ENCODE results near the gene CACNA2D4.

The CACNA2D4 gene

DNA sequence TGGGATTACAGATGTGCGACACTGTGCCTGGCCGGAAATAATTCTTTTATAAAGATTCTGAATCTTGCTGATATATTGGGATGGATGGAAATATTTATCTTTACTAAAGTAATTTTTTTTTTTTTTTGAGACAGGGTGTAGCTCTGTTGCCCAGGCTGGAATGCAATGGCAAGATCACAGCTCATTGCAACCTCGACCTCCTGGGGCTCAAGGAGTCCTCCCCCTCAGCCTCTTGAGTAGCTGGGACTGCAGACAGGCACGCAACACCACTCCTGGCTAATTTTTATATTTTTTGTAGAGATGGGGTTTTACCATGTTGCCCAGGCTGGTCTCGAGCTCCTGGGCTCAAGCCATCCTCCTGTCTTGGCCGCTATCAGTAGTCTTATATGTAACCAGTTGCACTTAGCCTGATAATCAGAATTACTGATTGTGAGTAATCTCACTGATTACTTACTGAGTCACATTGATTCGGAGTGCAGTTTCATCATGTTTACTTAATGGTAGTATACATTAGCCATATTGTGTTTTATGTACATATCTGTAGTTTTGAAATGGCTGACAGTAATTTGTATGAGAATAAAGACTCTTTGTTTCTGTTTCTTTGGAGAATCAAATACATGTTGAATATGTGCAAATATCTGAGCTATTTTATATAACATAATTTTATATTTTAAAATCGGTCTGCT lies 148.5 kb downstream of the CACNA2D4 start:
- no peak overlapping the region for H3K4me3 ChIP-seq (ENCODE audit: low read depth in 1 of 2, low read length in 2 of 2)
- no peaks in the 10 kb centered on the region for H3K9me3 ChIP-seq (ENCODE audit: control insufficient read depth in 1 of 2, low read length in 2 of 2)
- no peaks in the 10 kb centered on the region for H3K27me3 ChIP-seq (ENCODE audit: low read depth, low read length)
- peaks cover 6 to 7% of the 10 kb centered on the region in 2 donors for H3K36me3 ChIP-seq (ENCODE audit: control insufficient read depth in 1 of 2, insufficient read depth in 2 of 2, low read length in 2 of 2)
- no peaks in the 10 kb centered on the region for H3K4me1 ChIP-seq (ENCODE audit: control insufficient read depth in 1 of 2, insufficient read depth in 2 of 2, low read length in 2 of 2)
- H3K27ac ChIP-seq (ENCODE audit: low read length): no peak overlapping the region

DNA sequence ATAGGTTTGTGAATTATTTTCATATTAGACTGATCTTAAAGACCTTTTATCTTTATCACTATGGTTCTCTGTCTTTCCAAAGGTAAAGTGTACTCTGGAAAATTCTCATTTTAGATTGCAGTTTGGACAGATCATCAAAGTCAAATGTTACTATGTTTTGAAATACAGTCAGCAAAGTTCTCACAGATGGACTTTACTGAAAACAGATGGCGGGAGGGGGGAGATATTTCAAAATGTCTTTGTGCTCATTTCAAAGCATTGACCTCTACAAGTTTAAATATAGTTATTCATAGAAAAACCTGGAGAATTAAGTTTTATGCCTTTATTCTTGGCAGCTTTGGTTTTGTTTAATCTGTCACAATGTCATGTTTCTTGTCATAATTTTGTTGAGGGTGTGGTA lies 149.8 kb downstream of the CACNA2D4 start:
- Histone ChIP-seq H3K36me3 (ENCODE audit: control insufficient read depth in 1 of 2, insufficient read depth in 2 of 2, low read length in 2 of 2) (peaks cover 6 to 7% of the 10 kb centered on the region in 2 donors), H3K4me1 (ENCODE audit: control insufficient read depth in 1 of 2, insufficient read depth in 2 of 2, low read length in 2 of 2) (no peaks in the 10 kb centered on the region), H3K27ac (ENCODE audit: low read length) (no peak overlapping the region), H3K9me3 (ENCODE audit: control insufficient read depth in 1 of 2, low read length in 2 of 2) (no peaks in the 10 kb centered on the region), H3K4me3 (ENCODE audit: low read depth in 1 of 2, low read length in 2 of 2) (no peak overlapping the region), H3K27me3 (ENCODE audit: low read depth, low read length) (no peaks in the 10 kb centered on the region)

DNA sequence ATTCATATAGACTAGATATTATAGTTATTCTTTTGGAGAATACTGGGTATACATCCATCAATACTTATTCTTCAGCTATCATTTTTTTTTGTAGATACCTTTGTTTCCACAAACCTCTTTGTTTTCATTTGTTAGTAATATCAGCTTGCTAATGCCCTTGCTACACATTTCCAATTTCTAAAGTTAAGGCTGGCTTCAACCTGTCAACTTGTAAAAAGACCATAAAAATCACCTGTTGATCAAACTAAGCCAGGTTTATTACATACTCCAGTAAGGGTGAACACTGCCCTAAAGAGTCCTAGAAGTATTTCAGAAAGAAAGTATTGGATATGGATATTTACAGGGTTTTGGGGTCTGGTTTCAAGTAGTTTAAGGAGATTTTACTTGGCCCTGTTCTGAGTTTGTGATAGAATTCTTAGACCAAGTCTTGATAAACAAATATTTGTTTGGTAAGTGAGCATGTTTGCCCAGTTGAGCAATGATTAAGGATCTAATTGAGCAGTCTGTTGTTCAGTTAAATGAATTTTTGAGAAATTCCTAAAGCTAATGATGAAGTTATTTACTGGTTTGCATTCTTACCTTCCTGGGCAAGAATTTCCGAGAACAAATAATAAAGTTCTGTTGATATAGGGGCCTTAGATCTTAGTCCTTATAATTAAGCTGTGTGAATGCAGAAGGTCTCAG lies 150.9 kb downstream of the CACNA2D4 start:
- Histone ChIP-seq H3K4me1 (ENCODE audit: control insufficient read depth in 1 of 2, insufficient read depth in 2 of 2, low read length in 2 of 2) (no peaks in the 10 kb centered on the region), H3K9me3 (ENCODE audit: control insufficient read depth in 1 of 2, low read length in 2 of 2) (no peaks in the 10 kb centered on the region), H3K4me3 (ENCODE audit: low read depth in 1 of 2, low read length in 2 of 2) (no peak overlapping the region), H3K36me3 (ENCODE audit: control insufficient read depth in 1 of 2, insufficient read depth in 2 of 2, low read length in 2 of 2) (no peaks in the 10 kb centered on the region), H3K27ac (ENCODE audit: low read length) (no peak overlapping the region), H3K27me3 (ENCODE audit: low read depth, low read length) (no peaks in the 10 kb centered on the region)

DNA sequence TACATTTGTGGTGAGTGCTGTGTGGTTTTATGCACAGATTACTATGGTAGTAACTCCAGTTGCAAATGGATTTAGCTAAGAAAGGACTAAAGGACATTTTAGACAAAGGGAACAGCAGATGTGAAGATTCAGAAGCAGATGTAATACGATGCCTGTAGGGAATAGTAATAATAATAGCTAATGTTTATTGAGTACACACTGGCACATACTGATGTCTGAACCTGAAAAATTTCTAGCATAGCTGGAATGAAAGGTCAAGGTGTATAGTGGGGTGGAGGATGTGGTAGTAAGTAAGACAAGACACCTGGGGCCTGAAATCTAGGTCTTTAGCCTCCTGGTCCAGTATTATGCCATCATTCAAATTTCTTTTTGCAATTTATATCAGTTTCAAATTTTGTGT lies 152.3 kb downstream of the CACNA2D4 start:
- no peaks in the 10 kb centered on the region for H3K27me3 ChIP-seq (ENCODE audit: low read depth, low read length)
- no peak overlapping the region for H3K27ac ChIP-seq (ENCODE audit: low read length)
- no peak overlapping the region for H3K4me3 ChIP-seq (ENCODE audit: low read depth in 1 of 2, low read length in 2 of 2)
- no peaks in the 10 kb centered on the region for H3K36me3 ChIP-seq (ENCODE audit: control insufficient read depth in 1 of 2, insufficient read depth in 2 of 2, low read length in 2 of 2)
- H3K4me1 ChIP-seq (ENCODE audit: control insufficient read depth in 1 of 2, insufficient read depth in 2 of 2, low read length in 2 of 2): peaks cover 0 to 7% of the 10 kb centered on the region in 2 donors
- H3K9me3 ChIP-seq (ENCODE audit: control insufficient read depth in 1 of 2, low read length in 2 of 2): no peaks in the 10 kb centered on the region

DNA sequence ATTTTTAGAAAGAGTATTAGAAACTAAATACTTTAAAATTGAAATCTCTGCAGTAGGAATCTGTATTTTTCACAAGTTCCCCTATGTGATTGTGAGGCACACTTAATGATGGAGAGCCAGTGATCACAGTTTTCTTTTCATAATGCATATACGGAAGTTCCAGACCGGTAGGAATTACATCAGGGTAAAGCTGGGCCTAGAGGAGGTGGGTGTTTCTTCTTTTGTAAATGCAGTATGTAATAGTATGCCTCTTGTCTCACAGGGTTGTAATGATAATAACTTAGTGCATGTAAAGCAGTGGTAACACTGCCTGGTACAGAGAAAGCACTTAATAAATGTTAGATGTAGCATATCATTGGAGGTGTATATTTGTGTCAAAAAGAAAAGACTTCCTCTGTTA lies 155.3 kb downstream of the CACNA2D4 start:
- Histone ChIP-seq H3K36me3 (ENCODE audit: control insufficient read depth in 1 of 2, insufficient read depth in 2 of 2, low read length in 2 of 2) (no peaks in the 10 kb centered on the region), H3K27me3 (ENCODE audit: low read depth, low read length) (no peaks in the 10 kb centered on the region), H3K4me1 (ENCODE audit: control insufficient read depth in 1 of 2, insufficient read depth in 2 of 2, low read length in 2 of 2) (peaks cover 0 to 18% of the 10 kb centered on the region in 2 donors), H3K9me3 (ENCODE audit: control insufficient read depth in 1 of 2, low read length in 2 of 2) (no peaks in the 10 kb centered on the region), H3K27ac (ENCODE audit: low read length) (no peak overlapping the region), H3K4me3 (ENCODE audit: low read depth in 1 of 2, low read length in 2 of 2) (no peak overlapping the region)

DNA sequence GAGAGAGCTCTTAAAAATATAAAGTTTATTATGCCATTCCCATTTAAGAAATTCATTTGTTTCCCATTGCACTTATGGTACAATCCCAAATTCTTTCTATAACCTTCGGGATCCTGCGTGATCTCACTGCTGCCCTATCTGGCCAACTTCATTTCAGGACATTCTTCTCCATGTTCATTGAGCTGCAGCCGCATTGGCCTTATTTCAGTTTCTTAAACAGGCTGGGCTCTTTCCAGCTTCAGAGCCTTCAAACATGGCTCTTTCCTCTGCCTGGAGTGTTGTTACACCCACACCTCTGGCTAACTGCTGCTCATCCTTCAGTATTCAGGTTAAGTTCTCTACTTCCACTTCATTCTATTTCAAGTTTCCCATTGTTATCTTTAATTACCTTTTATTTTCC lies 156.6 kb downstream of the CACNA2D4 start:
- H3K4me3 ChIP-seq (ENCODE audit: low read depth in 1 of 2, low read length in 2 of 2): no peak overlapping the region
- peaks cover 0 to 18% of the 10 kb centered on the region in 2 donors for H3K4me1 ChIP-seq (ENCODE audit: control insufficient read depth in 1 of 2, insufficient read depth in 2 of 2, low read length in 2 of 2)
- H3K27ac ChIP-seq (ENCODE audit: low read length): no peak overlapping the region
- no peaks in the 10 kb centered on the region for H3K27me3 ChIP-seq (ENCODE audit: low read depth, low read length)
- H3K9me3 ChIP-seq (ENCODE audit: control insufficient read depth in 1 of 2, low read length in 2 of 2): no peaks in the 10 kb centered on the region
- peaks cover 0 to 6% of the 10 kb centered on the region in 2 donors for H3K36me3 ChIP-seq (ENCODE audit: control insufficient read depth in 1 of 2, insufficient read depth in 2 of 2, low read length in 2 of 2)

DNA sequence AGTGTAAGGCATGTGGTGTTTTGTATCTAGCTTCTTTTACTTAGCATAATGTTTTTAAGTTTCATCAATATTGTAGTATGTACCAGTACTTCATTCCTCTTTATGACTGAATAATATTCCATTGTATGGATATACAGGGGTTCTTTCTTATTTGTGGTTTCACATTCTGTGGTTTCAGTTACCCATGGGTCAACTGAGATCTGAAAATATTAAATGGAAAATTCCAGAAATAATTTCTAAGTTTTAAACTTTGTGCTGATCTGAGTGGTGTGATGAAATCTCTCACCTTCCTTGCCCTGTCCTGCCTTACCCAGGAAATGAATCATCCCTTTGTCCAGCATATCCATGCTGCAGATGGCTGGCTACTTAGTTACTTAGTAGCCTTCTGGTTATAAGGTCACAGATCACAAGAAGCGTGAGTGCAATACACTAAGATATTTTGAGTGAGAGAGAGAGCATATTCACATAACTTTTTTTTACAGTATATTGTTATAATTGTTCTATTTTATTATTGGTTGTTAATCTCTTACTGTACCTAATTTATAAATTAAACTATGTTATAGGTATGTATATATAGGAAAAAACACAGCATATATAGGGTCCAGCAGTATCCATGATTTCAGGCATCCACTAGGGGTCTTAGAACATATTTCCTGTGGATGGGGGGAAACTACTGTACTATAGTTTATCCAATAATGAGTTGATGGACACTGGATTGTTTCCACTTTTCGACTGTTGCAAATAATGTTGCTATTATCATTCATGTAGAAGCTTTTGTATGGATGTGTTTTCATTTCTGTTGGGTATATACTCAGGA lies 157.7 kb downstream of the CACNA2D4 start:
- no peaks in the 10 kb centered on the region for H3K9me3 ChIP-seq (ENCODE audit: control insufficient read depth in 1 of 2, low read length in 2 of 2)
- peaks cover 0 to 6% of the 10 kb centered on the region in 2 donors for H3K36me3 ChIP-seq (ENCODE audit: control insufficient read depth in 1 of 2, insufficient read depth in 2 of 2, low read length in 2 of 2)
- no peak overlapping the region for H3K27ac ChIP-seq (ENCODE audit: low read length)
- no peak overlapping the region for H3K4me3 ChIP-seq (ENCODE audit: low read depth in 1 of 2, low read length in 2 of 2)
- H3K4me1 ChIP-seq (ENCODE audit: control insufficient read depth in 1 of 2, insufficient read depth in 2 of 2, low read length in 2 of 2): peaks cover 0 to 18% of the 10 kb centered on the region in 2 donors
- no peaks in the 10 kb centered on the region for H3K27me3 ChIP-seq (ENCODE audit: low read depth, low read length)

DNA sequence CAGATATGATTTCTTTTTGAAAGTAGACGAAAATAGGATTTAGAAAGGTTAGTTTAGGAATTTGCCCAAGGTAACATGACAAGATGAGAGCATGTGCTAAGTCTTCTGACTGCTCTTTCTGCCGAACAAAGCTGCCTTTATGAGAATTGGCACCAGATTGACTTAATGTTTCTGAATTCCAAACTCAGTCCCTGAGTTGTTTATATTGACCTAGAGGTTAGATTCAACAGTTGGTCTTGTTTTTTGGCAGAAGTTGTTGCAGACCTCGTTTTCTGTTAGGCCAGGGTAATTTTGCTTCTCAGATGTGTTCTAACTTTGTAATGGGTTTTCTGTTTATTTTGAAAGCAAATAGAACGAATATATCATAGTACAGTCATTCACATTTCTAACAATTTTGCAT lies 159.6 kb downstream of the CACNA2D4 start:
- H3K36me3 ChIP-seq (ENCODE audit: control insufficient read depth in 1 of 2, insufficient read depth in 2 of 2, low read length in 2 of 2): peaks cover 0 to 16% of the 10 kb centered on the region in 2 donors
- peaks cover 0 to 18% of the 10 kb centered on the region in 2 donors for H3K4me1 ChIP-seq (ENCODE audit: control insufficient read depth in 1 of 2, insufficient read depth in 2 of 2, low read length in 2 of 2)
- no peak overlapping the region for H3K27ac ChIP-seq (ENCODE audit: low read length)
- H3K27me3 ChIP-seq (ENCODE audit: low read depth, low read length): no peaks in the 10 kb centered on the region
- H3K9me3 ChIP-seq (ENCODE audit: control insufficient read depth in 1 of 2, low read length in 2 of 2): no peaks in the 10 kb centered on the region
- H3K4me3 ChIP-seq (ENCODE audit: low read depth in 1 of 2, low read length in 2 of 2): no peak overlapping the region

DNA sequence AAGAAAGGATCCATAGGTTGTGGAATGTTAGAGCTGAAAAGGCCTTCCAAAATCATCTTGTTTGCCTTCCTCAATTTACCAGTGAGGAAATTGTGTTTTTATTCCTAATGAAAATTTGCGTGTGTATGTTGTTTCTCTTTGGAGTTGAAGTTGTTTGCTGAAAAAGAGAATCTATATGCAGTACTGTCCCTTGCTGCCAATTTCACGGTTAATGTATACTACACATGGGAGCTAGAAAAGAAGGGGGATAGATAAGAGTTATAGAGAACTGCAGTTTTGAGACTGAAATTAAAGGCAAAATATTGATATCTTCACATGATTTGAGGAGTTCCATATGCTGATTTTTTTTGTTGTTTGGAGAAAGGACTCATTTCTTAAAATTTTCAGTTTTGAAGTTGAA lies 160.1 kb downstream of the CACNA2D4 start:
- H3K4me1 ChIP-seq (ENCODE audit: control insufficient read depth in 1 of 2, insufficient read depth in 2 of 2, low read length in 2 of 2): peaks cover 0 to 18% of the 10 kb centered on the region in 2 donors
- no peak overlapping the region for H3K4me3 ChIP-seq (ENCODE audit: low read depth in 1 of 2, low read length in 2 of 2)
- peaks cover 0 to 16% of the 10 kb centered on the region in 2 donors for H3K36me3 ChIP-seq (ENCODE audit: control insufficient read depth in 1 of 2, insufficient read depth in 2 of 2, low read length in 2 of 2)
- no peak overlapping the region for H3K27ac ChIP-seq (ENCODE audit: low read length)
- H3K9me3 ChIP-seq (ENCODE audit: control insufficient read depth in 1 of 2, low read length in 2 of 2): no peaks in the 10 kb centered on the region
- no peaks in the 10 kb centered on the region for H3K27me3 ChIP-seq (ENCODE audit: low read depth, low read length)

DNA sequence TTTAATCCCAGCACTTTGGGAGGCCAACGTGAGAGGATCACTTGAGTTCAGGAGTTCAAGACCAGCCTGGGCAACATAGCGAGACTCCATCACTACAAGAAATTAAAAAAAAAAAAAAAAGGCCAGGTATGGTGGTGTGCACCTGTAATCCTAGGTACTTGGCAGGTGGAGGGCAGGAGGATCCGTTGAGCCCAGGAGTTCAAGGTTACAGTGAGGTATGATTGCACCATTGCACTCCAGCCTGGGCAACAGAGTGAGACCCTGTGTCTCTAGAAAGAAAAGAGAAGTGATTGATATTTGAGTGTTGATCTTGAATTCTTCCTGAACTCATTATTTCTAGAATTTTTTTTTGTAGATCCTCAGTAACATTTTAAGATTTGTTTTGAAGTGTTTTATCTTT lies 168.2 kb downstream of the CACNA2D4 start:
- H3K9me3 ChIP-seq (ENCODE audit: control insufficient read depth in 1 of 2, low read length in 2 of 2): peaks cover 6 to 7% of the 10 kb centered on the region in 2 donors
- no peak overlapping the region for H3K27ac ChIP-seq (ENCODE audit: low read length)

DNA sequence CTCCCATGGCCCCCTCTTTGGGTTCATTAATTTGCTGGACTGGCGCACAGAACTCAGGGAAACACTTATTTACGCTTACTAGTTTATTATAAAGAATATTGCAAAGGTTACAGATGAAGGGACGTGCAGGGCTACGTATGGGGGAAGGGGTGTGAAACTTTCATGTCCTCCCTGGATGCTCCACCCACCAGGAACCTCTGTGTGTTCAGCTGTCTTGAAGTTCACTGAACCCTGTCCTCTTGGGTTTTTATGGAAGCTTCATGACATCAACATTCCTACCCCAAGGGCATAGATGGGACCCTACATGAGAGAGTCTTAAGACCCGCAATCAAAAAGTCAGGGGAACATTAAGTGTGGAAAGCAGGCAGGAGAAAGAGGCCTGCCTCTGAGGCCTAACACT lies 169.4 kb downstream of the CACNA2D4 start:
- H3K27ac ChIP-seq (ENCODE audit: low read length): no peak overlapping the region
- H3K27me3 ChIP-seq (ENCODE audit: low read depth, low read length): no peaks in the 10 kb centered on the region
- no peak overlapping the region for H3K4me3 ChIP-seq (ENCODE audit: low read depth in 1 of 2, low read length in 2 of 2)
- H3K36me3 ChIP-seq (ENCODE audit: control insufficient read depth in 1 of 2, insufficient read depth in 2 of 2, low read length in 2 of 2): peaks cover 0 to under 1% of the 10 kb centered on the region in 2 donors
- peaks cover 6 to 7% of the 10 kb centered on the region in 2 donors for H3K9me3 ChIP-seq (ENCODE audit: control insufficient read depth in 1 of 2, low read length in 2 of 2)
- H3K4me1 ChIP-seq (ENCODE audit: control insufficient read depth in 1 of 2, insufficient read depth in 2 of 2, low read length in 2 of 2): no peaks in the 10 kb centered on the region

More for the DNA sequence above, 168.2 kb downstream of the CACNA2D4 start:
- peaks cover 0 to 8% of the 10 kb centered on the region in 2 donors for H3K36me3 ChIP-seq (ENCODE audit: control insufficient read depth in 1 of 2, insufficient read depth in 2 of 2, low read length in 2 of 2)
- H3K27me3 ChIP-seq (ENCODE audit: low read depth, low read length): no peaks in the 10 kb centered on the region
- H3K4me3 ChIP-seq (ENCODE audit: low read depth in 1 of 2, low read length in 2 of 2): no peak overlapping the region
- H3K4me1 ChIP-seq (ENCODE audit: control insufficient read depth in 1 of 2, insufficient read depth in 2 of 2, low read length in 2 of 2): no peaks in the 10 kb centered on the region
